SK-N-SH (cell line): Measurements from ENCODE around the gene MRPL27.

ENCODE experiments used
- CTCF ChIP-seq: fragments of 200-600 bp; sonication (generic); IDR thresholded peaks from 2 replicates; pipeline ENCODE4 v1.6.1; 2017; ENCODE audit warnings: antibody characterized with exemption, mild to moderate bottlenecking, moderate library complexity
- EP300 ChIP-seq, 2 experiments: IDR thresholded peaks; 2 replicates each; pipeline versions ENCODE4 v1.4.0 to v1.6.1; 2012; ENCODE audit warnings: borderline replicate concordance in 1 of 2, low read depth in 1 of 2, low read length in 1 of 2

- TF ChIP-seq CTCF (no peak), EP300 (IDR thresholded peaks at IDR 0.05; ENCODE audit: borderline replicate concordance in 1 of 2, low read depth in 1 of 2, low read length in 1 of 2) (no peak)
Observed at GRCh38 chr17:50331085-50331791, 41.7 kb downstream of the MRPL27 start.
